MM.1S (cell line): Measurements from ENCODE around the gene RBBP8.

Experiments used
- DNase-seq: peaks from one replicate; pipeline ENCODE4 v3.0.0-alpha.2; 2015
- H2AFZ ChIP-seq: fragments of 300-600 bp; sonication (generic); 2 replicates; pipeline ENCODE4 v1.6.0; 2016; ENCODE audit warnings: antibody characterized with exemption, low read length
- H3F3A ChIP-seq: fragments of 300-600 bp; sonication (generic); 2 replicates; pipeline ENCODE4 v1.6.1; 2016; ENCODE audit warnings: mild to moderate bottlenecking, antibody characterized with exemption, low read length, moderate library complexity, mixed read lengths; ENCODE audit not compliant: insufficient read depth
- H3K27ac ChIP-seq: fragments of 300-600 bp; sonication (generic); 2 replicates; pipeline ENCODE4 v1.5.1; 2016; ENCODE audit warnings: mild to moderate bottlenecking, low read length
- H3K27me3 ChIP-seq: fragments of 300-600 bp; sonication (generic); replicated peaks from 2 replicates; pipeline ENCODE4 v1.6.0; 2016; ENCODE audit warnings: low read length; ENCODE audit not compliant: insufficient read depth
- H3K36me3 ChIP-seq: fragments of 300-600 bp; sonication (generic); replicated peaks from 2 replicates; pipeline ENCODE4 v1.6.1; 2016; ENCODE audit warnings: mild to moderate bottlenecking, low read length, mixed read lengths; ENCODE audit not compliant: insufficient read depth
- H3K4me1 ChIP-seq: fragments of 300-600 bp; sonication (generic); 2 replicates; pipeline ENCODE4 v1.6.1; 2016; ENCODE audit warnings: low read length, mixed read lengths
- H3K4me2 ChIP-seq: fragments of 300-600 bp; sonication (generic); 2 replicates; pipeline ENCODE4 v1.6.0; 2016; ENCODE audit warnings: low read depth, low read length
- H3K4me3 ChIP-seq: fragments of 300-600 bp; sonication (generic); 2 replicates; pipeline ENCODE4 v1.5.1; 2016; ENCODE audit warnings: low read length, mixed read lengths
- H3K79me2 ChIP-seq: fragments of 300-600 bp; sonication (generic); 2 replicates; pipeline ENCODE4 v1.6.1; 2016; ENCODE audit warnings: mixed run types, low read length, mixed read lengths
- H3K9ac ChIP-seq: fragments of 300-600 bp; sonication (generic); 2 replicates; pipeline ENCODE4 v1.6.1; 2016; ENCODE audit warnings: low read length, mixed read lengths
- H3K9me2 ChIP-seq: fragments of 300-600 bp; sonication (generic); replicated peaks from 2 replicates; pipeline ENCODE4 v1.6.1; 2016; ENCODE audit warnings: mild to moderate bottlenecking, low read length, mixed read lengths; ENCODE audit not compliant: insufficient read depth
- H3K9me3 ChIP-seq: fragments of 300-600 bp; sonication (generic); replicated peaks from 2 replicates; pipeline ENCODE4 v1.6.1; 2016; ENCODE audit warnings: mild to moderate bottlenecking, low read length, mixed read lengths; ENCODE audit not compliant: insufficient read depth
- H4K20me1 ChIP-seq: fragments of 300-600 bp; sonication (generic); 2 replicates; pipeline ENCODE4 v1.6.1; 2016; ENCODE audit warnings: mild to moderate bottlenecking, low read length, moderate library complexity, mixed read lengths; ENCODE audit not compliant: insufficient read depth
- CTCF ChIP-seq: fragments of 300-600 bp; sonication (generic); IDR thresholded peaks from 2 replicates; pipeline ENCODE4 v1.5.1; 2016; ENCODE audit warnings: antibody characterized with exemption, low read length, mixed read lengths
- EZH2 ChIP-seq: fragments of 300-600 bp; sonication (generic); optimal IDR thresholded peaks from 2 replicates; pipeline ENCODE3; 2017; ENCODE audit warnings: low read depth, mild to moderate bottlenecking, antibody characterized with exemption, low read length, mixed read lengths
- EZH2phosphoT487 ChIP-seq: fragments of 300-600 bp; sonication (generic); IDR thresholded peaks from 2 replicates; pipeline ENCODE4 v1.6.1; 2018; ENCODE audit warnings: antibody characterized with exemption, low read length

RBBP8 gene

DNA sequence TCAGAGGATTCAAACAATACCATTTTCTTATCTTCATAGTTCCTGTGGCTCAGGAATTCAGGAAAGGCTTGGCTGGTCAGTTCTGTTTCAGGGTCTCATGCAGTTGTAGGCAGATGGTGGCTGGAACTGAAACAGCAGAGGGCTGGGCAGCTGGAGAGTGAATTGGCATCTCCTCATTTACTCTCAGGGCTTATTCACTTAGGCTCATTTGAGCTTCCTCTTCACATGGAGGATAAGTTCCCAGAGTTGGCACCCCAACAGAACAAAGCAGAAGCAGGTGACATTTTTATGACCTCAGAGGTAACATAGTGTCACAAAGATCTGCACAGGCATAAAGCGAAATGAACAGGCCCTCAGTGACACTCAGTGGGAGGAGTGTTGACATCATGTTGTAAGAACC lies 66.1 kb downstream of the RBBP8 start:
- no peak overlapping the region for H2AFZ ChIP-seq
- no peak overlapping the region for H3K27ac ChIP-seq
- no peak for DNase-seq
- no peaks in the 10 kb centered on the region for H3K79me2 ChIP-seq
- H3K9me3 ChIP-seq = no peaks in the 10 kb centered on the region
- no peak overlapping the region for H3K9ac ChIP-seq
- no peaks in the 10 kb centered on the region; the same call in 1 of the 2 replicates for H3K36me3 ChIP-seq
- TF ChIP-seq EZH2 = no peak
- no peak for TF ChIP-seq CTCF
- no peak for TF ChIP-seq EZH2phosphoT487
- no peak overlapping the region for H3K4me3 ChIP-seq
- H3K4me2 ChIP-seq = no peak overlapping the region
- H4K20me1 ChIP-seq = no peaks in the 10 kb centered on the region
- no peaks in the 10 kb centered on the region for H3K9me2 ChIP-seq
- H3F3A ChIP-seq = no peaks in the 10 kb centered on the region
- no peaks in the 10 kb centered on the region for H3K27me3 ChIP-seq
- no peaks in the 10 kb centered on the region for H3K4me1 ChIP-seq

- Histone ChIP-seq H2AFZ (no peak overlapping the region), H3F3A (no peaks in the 10 kb centered on the region), H3K79me2 (no peaks in the 10 kb centered on the region), H3K4me2 (no peak overlapping the region), H3K9ac (no peak overlapping the region), H3K27ac (no peak overlapping the region), H3K4me3 (no peak overlapping the region), H3K27me3 (no peaks in the 10 kb centered on the region), H3K36me3 (no peaks in the 10 kb centered on the region; the same call in 1 of the 2 replicates), H4K20me1 (no peaks in the 10 kb centered on the region), H3K9me3 (no peaks in the 10 kb centered on the region), H3K9me2 (no peaks in the 10 kb centered on the region), H3K4me1 (no peaks in the 10 kb centered on the region)
- no peak for TF ChIP-seq EZH2
- TF ChIP-seq EZH2phosphoT487 = no peak
- TF ChIP-seq CTCF = no peak
- no peak for DNase-seq
Observed at GRCh38 chr18:22999647-23000046, 66.5 kb downstream of the RBBP8 start.

GRCh38 chr18:23003289-23003688 lies 70.2 kb downstream of the RBBP8 start:
- Histone ChIP-seq H3K79me2 (no peaks in the 10 kb centered on the region), H3K9me3 (no peaks in the 10 kb centered on the region), H3K4me3 (no peak overlapping the region), H3K9me2 (no peaks in the 10 kb centered on the region), H3K9ac (no peak overlapping the region), H2AFZ (no peak overlapping the region), H3K4me2 (no peak overlapping the region), H4K20me1 (no peaks in the 10 kb centered on the region), H3K27me3 (no peaks in the 10 kb centered on the region), H3K27ac (no peak overlapping the region), H3K4me1 (no peaks in the 10 kb centered on the region), H3F3A (peaks cover 3% of the 10 kb centered on the region; the same call in 1 of the 2 replicates), H3K36me3 (no peaks in the 10 kb centered on the region; the same call in 1 of the 2 replicates)
- DNase-seq = no peak
- TF ChIP-seq CTCF = no peak
- TF ChIP-seq EZH2phosphoT487 = no peak
- TF ChIP-seq EZH2 = no peak
